Endodermal cell (in vitro differentiated cells): ENCODE results near the gene SSH2. TPM values are rescaled to one million over a fixed set of nuclear protein-coding genes. Genes with fewer than 3 reads are reported as not detected.

ENCODE experiments used
- DNase-seq: peaks from one replicate; pipeline ENCODE4 v3.0.0-alpha.2; 2017
- H3K27ac ChIP-seq: 2 replicates; pipeline ENCODE4 v1.5.1; 2013; ENCODE audit warnings: mild to moderate bottlenecking, low read depth, low read length, moderate library complexity
- H3K27me3 ChIP-seq: 2 replicates; pipeline ENCODE4 v1.6.1; 2013; ENCODE audit warnings: mild to moderate bottlenecking, low read length, moderate library complexity; ENCODE audit not compliant: insufficient read depth, control insufficient read depth, poor library complexity, severe bottlenecking
- H3K36me3 ChIP-seq: 2 replicates; pipeline ENCODE4 v1.7.0; 2013; ENCODE audit warnings: mild to moderate bottlenecking, low read length, moderate library complexity; ENCODE audit not compliant: control insufficient read depth, insufficient read depth
- H3K4me1 ChIP-seq: one replicate; pipeline ENCODE4 v1.7.0; 2013; ENCODE audit warnings: low read length; ENCODE audit not compliant: control insufficient read depth, insufficient read depth
- H3K4me3 ChIP-seq: 2 replicates; pipeline ENCODE4 v1.5.1; 2013; ENCODE audit warnings: mild to moderate bottlenecking, low read length, moderate library complexity
- H3K9ac ChIP-seq: 2 replicates; pipeline ENCODE4 v1.6.1; 2013; ENCODE audit warnings: mild to moderate bottlenecking, low read length, moderate library complexity; ENCODE audit not compliant: poor library complexity, severe bottlenecking; ENCODE audit errors: extremely low read depth
- H3K9me3 ChIP-seq: 2 replicates; pipeline ENCODE4 v1.6.1; 2013; ENCODE audit warnings: mild to moderate bottlenecking, low read length, moderate library complexity; ENCODE audit not compliant: control insufficient read depth
- H3K27ac Mint-ChIP-seq: 2 replicates; pipeline ENCODE4 v1.8.0; 2020; ENCODE audit warnings: mixed read lengths
- H3K27me3 Mint-ChIP-seq: 2 replicates; pipeline ENCODE4 v1.8.0; 2021; ENCODE audit warnings: mild to moderate bottlenecking, mixed read lengths; ENCODE audit not compliant: insufficient read depth
- H3K36me3 Mint-ChIP-seq: 2 replicates; pipeline ENCODE4 v1.8.0; 2020; ENCODE audit warnings: low read depth, mixed read lengths
- H3K4me1 Mint-ChIP-seq: 2 replicates; pipeline ENCODE4 v1.8.0; 2020; ENCODE audit warnings: mixed read lengths
- H3K4me3 Mint-ChIP-seq: 2 replicates; pipeline ENCODE4 v1.8.0; 2020; ENCODE audit warnings: mild to moderate bottlenecking, moderate library complexity, mixed read lengths
- H3K9me3 Mint-ChIP-seq: 2 replicates; pipeline ENCODE4 v1.8.0; 2020; ENCODE audit warnings: mild to moderate bottlenecking, mixed read lengths
- CTCF ChIP-seq: fragments of 200-600 bp; sonication (generic); conservative IDR thresholded peaks from 2 replicates; pipeline ENCODE4 v1.5.0; 2021; ENCODE audit warnings: antibody characterized with exemption, mild to moderate bottlenecking
- WGBS, 2 experiments: methylation state at CpG; one replicate each; pipeline versions ENCODE4 v1.1.5 to v1.1.7; 2013; ENCODE audit warnings: missing lambda C conversion rate in 2 of 2, mixed read lengths in 1 of 2; ENCODE audit not compliant: insufficient coverage in 1 of 2, insufficient read length in 1 of 2; 5-methylcytosine and 5-hydroxymethylcytosine counted together
- total RNA-seq, 2 donors: library from RNA; stranded (reverse); fragmentation: NEBNext Ultra II Directional in 1 of 2; extraction: Animal tissue kit (Norgen Biotek cat#: 25700) in 1 of 2; gene quantifications; 2 replicates in 1 of 2; 3 replicates in 1 of 2; pipeline ENCODE4 v1.2.1, GENCODE V29; 2021

Gene SSH2
- total RNA-seq, 2 donors from 2014 or later = 11.3 to 13.5 TPM

GRCh38 chr17:29649359-29649758 is 280.7 kb downstream of the SSH2 start:
- Mint-ChIP-seq H3K36me3 (no peaks in the 10 kb centered on the region), H3K27ac (no peak overlapping the region), H3K4me3 (no peak overlapping the region), H3K9me3 (no peaks in the 10 kb centered on the region), H3K4me1 (peaks cover under 1% of the 10 kb centered on the region), H3K27me3 (no peaks in the 10 kb centered on the region)
- Histone ChIP-seq H3K9me3 (no peaks in the 10 kb centered on the region), H3K9ac (no peak overlapping the region), H3K27me3 (no peaks in the 10 kb centered on the region), H3K4me3 (no peak overlapping the region), H3K36me3 (no peaks in the 10 kb centered on the region), H3K27ac (no peak overlapping the region), H3K4me1 (no peaks in the 10 kb centered on the region)
- WGBS, 2 experiments = 91 to 93% methylated on average over 2 to 5 of the region's 5 CpGs
- no peak for TF ChIP-seq CTCF
- DNase-seq = no peak

- 95 to 100% methylated on average over 2 to 5 of the region's 5 CpGs for WGBS, 2 experiments
- Mint-ChIP-seq H3K9me3 (no peaks in the 10 kb centered on the region), H3K4me1 (no peaks in the 10 kb centered on the region), H3K27me3 (no peaks in the 10 kb centered on the region), H3K27ac (no peak overlapping the region), H3K4me3 (no peak overlapping the region), H3K36me3 (no peaks in the 10 kb centered on the region)
- Histone ChIP-seq H3K4me1 (no peaks in the 10 kb centered on the region), H3K4me3 (no peak overlapping the region), H3K9ac (no peak overlapping the region), H3K27ac (no peak overlapping the region), H3K27me3 (no peaks in the 10 kb centered on the region), H3K9me3 (no peaks in the 10 kb centered on the region), H3K36me3 (no peaks in the 10 kb centered on the region)
- no peak for TF ChIP-seq CTCF
- no peak for DNase-seq
Measured at GRCh38 chr17:29648005-29648404, 282.0 kb downstream of the SSH2 start.

GRCh38 chr17:29645515-29646051 is 284.4 kb downstream of the SSH2 start:
- H3K36me3 Mint-ChIP-seq = no peaks in the 10 kb centered on the region
- H3K4me1 Mint-ChIP-seq = no peaks in the 10 kb centered on the region
- Histone ChIP-seq H3K36me3 (no peaks in the 10 kb centered on the region), H3K9ac (no peak overlapping the region), H3K9me3 (no peaks in the 10 kb centered on the region), H3K27me3 (no peaks in the 10 kb centered on the region), H3K4me3 (no peak overlapping the region), H3K27ac (no peak overlapping the region), H3K4me1 (no peaks in the 10 kb centered on the region)
- TF ChIP-seq CTCF = no peak
- 87 to 100% methylated on average over 3 to 5 of the region's 5 CpGs for WGBS, 2 experiments
- no peaks in the 10 kb centered on the region for H3K27me3 Mint-ChIP-seq
- no peak for DNase-seq
- no peak overlapping the region for H3K27ac Mint-ChIP-seq
- no peaks in the 10 kb centered on the region for H3K9me3 Mint-ChIP-seq
- no peak overlapping the region for H3K4me3 Mint-ChIP-seq
